CD4-positive, alpha-beta T cell (primary cell): ENCODE results near the gene ICE2. TPM values are rescaled to one million over a fixed set of nuclear protein-coding genes. Genes with fewer than 3 reads are reported as not detected.

Source experiments
- ATAC-seq: fragments of 200-7000 bp; cut with Tn5 transposase; one replicate; pipeline ENCODE4 v1.10.0; 2022; ENCODE audit warnings: mild to moderate bottlenecking; ENCODE audit not compliant: poor library complexity
- CTCF ChIA-PET: fragments of 350-600 bp; sonication (Branson Sonifier 250); formaldehyde crosslinking; loops from one replicate; lab custom pipeline; 2021; ENCODE audit warnings: antibody characterized with exemption, inconsistent platforms; lab: Charles Lee
- POLR2A ChIA-PET: fragments of 350-600 bp; sonication (Branson Sonifier 250); formaldehyde crosslinking; loops from one replicate; lab custom pipeline; 2021; ENCODE audit warnings: antibody characterized with exemption, inconsistent platforms; lab: Charles Lee
- DNase-seq, 14 experiments: peaks; one replicate each; pipeline ENCODE4 v3.0.0-alpha.2; 2013 to 2020; ENCODE audit warnings: mixed read lengths in 2 of 14
- H3K27ac ChIP-seq, 2 donors: one replicate each; pipeline versions ENCODE4 v1.5.1 to v1.7.0; 2013; ENCODE audit warnings: low read length in 2 of 2, low read depth in 1 of 2, mild to moderate bottlenecking in 1 of 2
- H3K27me3 ChIP-seq, 2 experiments: 1 replicate in 1 of 2; 2 replicates in 1 of 2; pipeline versions ENCODE4 v1.6.1 to v1.7.0; 2013; ENCODE audit warnings: low read length in 2 of 2, control low read depth in 1 of 2, mild to moderate bottlenecking in 1 of 2, moderate library complexity in 1 of 2; ENCODE audit not compliant: insufficient read depth in 2 of 2, control insufficient read depth in 1 of 2
- H3K36me3 ChIP-seq: one replicate; pipeline ENCODE4 v1.6.1; 2013; ENCODE audit warnings: low read length, control low read depth; ENCODE audit not compliant: insufficient read depth
- H3K4me1 ChIP-seq: one replicate; pipeline ENCODE4 v1.6.1; 2013; ENCODE audit warnings: low read length, control low read depth; ENCODE audit not compliant: insufficient read depth
- H3K4me3 ChIP-seq: one replicate; pipeline ENCODE4 v1.5.1; 2013; ENCODE audit warnings: mild to moderate bottlenecking, low read length, moderate library complexity
- H3K9me3 ChIP-seq, 2 experiments: 1 replicate in 1 of 2; 2 replicates in 1 of 2; pipeline versions ENCODE4 v1.6.1 to v1.7.0; 2013; ENCODE audit warnings: low read length in 2 of 2, mild to moderate bottlenecking in 2 of 2, control low read depth in 1 of 2, moderate library complexity in 1 of 2; ENCODE audit not compliant: control insufficient read depth in 1 of 2, insufficient read depth in 1 of 2
- H3K27ac Mint-ChIP-seq: one replicate; pipeline ENCODE4 v1.8.0; 2020; ENCODE audit warnings: mixed read lengths
- H3K27me3 Mint-ChIP-seq: one replicate; pipeline ENCODE4 v1.8.0; 2021; ENCODE audit warnings: mixed read lengths
- H3K36me3 Mint-ChIP-seq: one replicate; pipeline ENCODE4 v1.8.0; 2021; ENCODE audit warnings: low read depth, mixed read lengths
- H3K4me1 Mint-ChIP-seq: one replicate; pipeline ENCODE4 v1.8.0; 2021; ENCODE audit warnings: low read depth, mixed read lengths
- H3K4me3 Mint-ChIP-seq: one replicate; pipeline ENCODE4 v1.8.0; 2020; ENCODE audit warnings: mild to moderate bottlenecking, mixed read lengths
- H3K9me3 Mint-ChIP-seq: one replicate; pipeline ENCODE4 v1.8.0; 2020; ENCODE audit warnings: mixed read lengths
- CTCF ChIP-seq: fragments of 200-600 bp; IDR thresholded peaks from one replicate; pipeline ENCODE4 v1.8.0; 2022; ENCODE audit warnings: antibody characterized with exemption, mild to moderate bottlenecking
- intact Hi-C, 2 experiments: fragments of 100-400 bp; cut with DNase I in 1 of 2; cut with micrococcal nuclease in 1 of 2; formaldehyde crosslinking; loops; one replicate each; pipeline versions ENCODE4 v1.15.1 to v1.9.0; 2023 to 2025; cut with DNase I, micrococcal nuclease
- total RNA-seq, 174 experiments: library from RNA in 2 of 174; stranded (reverse) in 2 of 174; gene quantifications; one replicate each; pipeline ENCODE4 v1.2.3 and lab custom pipeline; 2021 to 2026

The ICE2 gene
- total RNA-seq, 2 experiments from 2014 or later, result 20.4 to 23.4 TPM

- intact Hi-C loops, result no loop called here
- Mint-ChIP-seq H3K27me3 (no peaks in the 10 kb centered on the region), H3K4me3 (no peak overlapping the region), H3K9me3 (no peaks in the 10 kb centered on the region), H3K4me1 (peaks cover 22% of the 10 kb centered on the region), H3K27ac (no peak overlapping the region), H3K36me3 (peaks cover 82% of the 10 kb centered on the region)
- Histone ChIP-seq H3K27me3 (no peaks in the 10 kb centered on the region), H3K4me1 (no peaks in the 10 kb centered on the region), H3K27ac (no peak overlapping the region), H3K36me3 (peaks cover 65% of the 10 kb centered on the region), H3K9me3 (no peaks in the 10 kb centered on the region), H3K4me3 (no peak overlapping the region)
- ChIA-PET CTCF (interaction anchor here (1.0 kb wide), 1 partner anchor 20 kb away, joined by 3 read pairs; no protein-coding TSS in a partner anchor), POLR2A (no interaction called here)
- no peak for ATAC-seq
- TF ChIP-seq CTCF, result no peak
- DNase-seq, result no peak
These were observed 8.9 kb downstream of the ICE2 start for GRCh38 chr15:60469893-60470641.

- intact Hi-C loops, result no loop called here
- peaks cover 8% of the 10 kb centered on the region for H3K4me1 Mint-ChIP-seq
- Histone ChIP-seq H3K9me3 (no peaks in the 10 kb centered on the region), H3K36me3 (peaks cover 58% of the 10 kb centered on the region), H3K27me3 (no peaks in the 10 kb centered on the region), H3K4me1 (no peaks in the 10 kb centered on the region), H3K4me3 (no peak overlapping the region), H3K27ac (no peak overlapping the region)
- H3K27me3 Mint-ChIP-seq, result no peaks in the 10 kb centered on the region
- ATAC-seq (no peak), DNase-seq (no peak)
- no peak for TF ChIP-seq CTCF
- no peak overlapping the region for H3K4me3 Mint-ChIP-seq
- H3K36me3 Mint-ChIP-seq, result peaks cover 73% of the 10 kb centered on the region
- ChIA-PET CTCF (interaction anchor here (0.6 kb wide), 1 partner anchor 1589 kb away, joined by 3 read pairs; no protein-coding TSS in a partner anchor), POLR2A (interaction anchor here (0.6 to 1.1 kb wide), 4 partner anchors 58 to 423 kb away, joined by 3 read pairs; partner anchors contain the start of gene ANXA2)
- H3K27ac Mint-ChIP-seq, result no peak overlapping the region
- no peaks in the 10 kb centered on the region for H3K9me3 Mint-ChIP-seq
These were observed 13.9 kb downstream of the ICE2 start for GRCh38 chr15:60464836-60465630.

- H3K4me1 Mint-ChIP-seq, result peaks cover 5% of the 10 kb centered on the region
- intact Hi-C loops, result no loop called here
- no peaks in the 10 kb centered on the region for H3K9me3 ChIP-seq
- H3K4me3 ChIP-seq, result no peak overlapping the region
- no peak for TF ChIP-seq CTCF
- H3K4me3 Mint-ChIP-seq, result no peak overlapping the region
- CTCF ChIA-PET, result no interaction called here
- POLR2A ChIA-PET, result no interaction called here
- peaks cover 37% of the 10 kb centered on the region for H3K36me3 ChIP-seq
- H3K4me1 ChIP-seq, result no peaks in the 10 kb centered on the region
- H3K27ac Mint-ChIP-seq, result no peak overlapping the region
- DNase-seq (no peak), ATAC-seq (no peak)
- H3K27me3 Mint-ChIP-seq, result no peaks in the 10 kb centered on the region
- no peak overlapping the region for H3K27ac ChIP-seq
- H3K9me3 Mint-ChIP-seq, result no peaks in the 10 kb centered on the region
- H3K27me3 ChIP-seq, result no peaks in the 10 kb centered on the region
- peaks cover 46% of the 10 kb centered on the region for H3K36me3 Mint-ChIP-seq
These were observed 16.9 kb downstream of the ICE2 start for GRCh38 chr15:60462027-60462426.
